Inflammatory macrophage treated with lipopolysaccharide for 1 hour (primary cell): ENCODE measurements around the gene GLDN.

ENCODE experiments used
- DNase-seq, 2 donors: peaks; one replicate each; pipeline ENCODE4 v3.0.0-alpha.2; 2020 to 2022

GLDN gene

GRCh38 chr15:51341366-51342226, at the start of gene GLDN:
Gene GLDN, plus strand, starts transcription at chr15:51341655. Its CDS starts 30 bp downstream, at chr15:51341685.
- DNase-seq: peak; percentile 35 to 62

DNA sequence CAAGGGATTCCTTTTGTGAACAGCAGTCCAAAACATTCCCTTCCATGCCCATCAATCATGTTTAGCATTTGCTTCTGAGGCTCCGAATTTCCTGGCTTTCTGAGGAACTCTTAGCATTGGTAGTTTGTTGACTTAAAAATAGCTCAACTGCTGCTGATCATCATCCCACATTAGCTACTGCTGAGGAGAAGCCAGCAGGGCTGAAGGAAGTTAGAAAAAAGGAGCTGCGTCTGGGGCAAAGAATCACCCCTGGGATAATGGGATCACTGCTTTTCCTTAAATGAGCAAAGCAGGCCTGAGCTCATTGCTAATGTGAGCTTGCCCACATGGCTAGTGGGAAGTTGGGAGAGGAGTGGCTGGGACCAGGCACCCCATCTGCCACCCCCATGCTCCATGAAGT, 42.8 kb upstream of the GLDN start:
- DNase-seq: no peak

DNA sequence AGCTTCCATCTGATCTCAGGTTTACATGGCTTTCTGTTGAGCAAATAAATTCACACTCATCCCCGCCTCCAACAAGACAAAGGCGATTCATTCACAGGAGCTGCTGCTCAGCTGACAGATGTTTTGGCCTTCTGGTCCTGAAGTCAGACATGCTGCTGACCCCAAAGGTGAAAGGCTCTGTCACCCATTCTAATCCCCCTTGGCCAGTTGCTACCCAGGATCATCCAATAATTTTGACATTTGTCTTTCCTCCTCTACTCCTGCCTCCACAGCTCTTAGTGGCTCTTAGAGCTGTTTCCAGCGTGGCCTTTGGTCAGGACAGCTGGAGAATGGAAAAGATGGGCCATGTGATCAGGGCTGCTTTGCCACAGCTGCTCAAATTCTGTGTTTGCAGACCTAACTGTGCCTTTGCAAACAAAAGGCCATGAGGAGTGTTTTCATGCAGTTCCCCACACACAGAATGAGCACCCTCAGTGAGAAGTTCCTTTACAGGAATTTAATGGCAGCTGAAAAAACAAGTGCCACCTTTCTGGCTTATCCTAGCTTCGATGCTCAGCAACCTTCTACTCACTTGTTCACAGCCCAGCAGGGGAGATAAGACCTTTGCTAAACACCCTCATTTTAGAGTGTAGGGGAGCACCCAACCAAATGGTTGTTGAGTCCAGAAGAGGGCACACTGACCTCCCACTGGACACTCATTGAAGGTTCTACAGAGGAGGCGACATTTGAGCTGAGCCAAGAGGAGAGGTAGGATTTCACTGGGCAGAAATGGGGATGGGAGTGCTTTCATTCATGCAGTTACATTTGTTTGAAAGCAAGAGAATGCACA, 42.1 kb upstream of the GLDN start:
- DNase-seq: no peak

- DNase-seq: no peak
Measured at GRCh38 chr15:51302480-51302879, 39.0 kb upstream of the GLDN start.

- no peak for DNase-seq
Measured at GRCh38 chr15:51303462-51303980, 37.9 kb upstream of the GLDN start.

DNA sequence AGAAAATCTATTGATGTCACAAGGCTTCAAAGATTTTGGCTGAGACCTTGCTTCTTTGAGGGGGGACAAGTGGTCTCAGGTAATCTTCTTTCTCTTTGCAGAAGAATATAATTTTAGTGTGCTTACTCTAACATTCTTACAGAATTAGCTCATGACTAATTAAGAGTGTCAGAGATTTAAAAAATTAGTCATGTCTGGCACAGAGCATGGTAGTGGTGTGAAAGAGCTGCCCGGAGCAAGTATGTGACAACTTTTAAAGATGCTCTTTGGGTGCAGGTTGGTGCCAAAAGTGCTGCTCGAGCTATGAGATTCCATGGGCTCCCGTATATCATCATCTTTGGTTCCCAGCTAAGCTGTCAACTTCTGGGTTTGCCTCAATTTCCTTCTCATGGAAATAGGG, 34.1 kb upstream of the GLDN start:
- DNase-seq: no peak

GRCh38 chr15:51307811-51308210, 33.6 kb upstream of the GLDN start:
- DNase-seq: no peak

- no peak for DNase-seq
Measured at GRCh38 chr15:51310064-51310463, 31.4 kb upstream of the GLDN start.

- no peak for DNase-seq
Measured at GRCh38 chr15:51311510-51311909, 29.9 kb upstream of the GLDN start.

- no peak for DNase-seq
Measured at GRCh38 chr15:51312166-51313073, 29.0 kb upstream of the GLDN start.

DNA sequence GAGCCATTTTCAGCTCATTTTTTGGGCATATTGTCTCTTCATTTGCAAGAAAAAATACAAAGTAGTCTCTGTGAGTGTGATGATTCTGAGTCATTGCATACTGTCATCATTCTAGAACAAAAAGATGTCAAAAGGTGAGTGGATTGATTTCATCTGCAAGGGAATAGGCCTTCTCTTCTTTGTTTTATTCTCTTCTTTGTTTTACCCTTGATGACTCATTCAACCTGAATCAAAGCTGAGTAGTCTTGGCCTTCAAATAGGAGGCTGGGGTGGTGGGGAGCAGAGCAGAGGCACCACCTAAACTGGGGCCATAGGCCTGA, 28.4 kb upstream of the GLDN start:
- no peak for DNase-seq

DNA sequence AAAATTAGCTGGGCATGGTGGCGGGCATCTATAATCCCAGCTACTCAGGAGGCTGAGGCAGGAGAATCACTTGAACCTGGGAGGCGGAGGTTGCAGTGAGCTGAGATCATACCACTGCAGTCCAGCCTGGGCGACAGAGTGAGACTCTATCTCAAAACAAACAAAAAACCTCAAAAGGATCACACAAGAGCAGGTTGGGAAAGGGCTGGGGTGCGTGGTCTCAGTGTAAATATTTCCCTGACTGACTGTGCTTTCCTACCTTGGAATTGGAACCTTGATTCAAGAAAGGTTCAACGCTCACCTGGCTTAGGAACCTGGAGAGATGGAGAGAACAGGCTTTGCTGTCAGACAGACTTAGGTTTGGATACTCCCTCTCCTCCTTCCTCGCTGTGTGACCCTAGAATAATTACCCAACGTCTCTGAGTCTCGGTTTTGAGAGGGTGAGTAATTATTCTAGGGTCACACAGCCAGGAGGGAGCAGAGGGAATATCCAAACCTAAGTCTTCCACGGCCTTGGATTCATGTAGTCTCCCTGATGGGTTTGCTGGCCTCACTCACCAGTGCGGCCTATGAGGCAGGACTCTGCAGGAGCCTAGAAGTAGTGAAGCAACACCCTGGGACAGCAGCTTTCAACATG, 27.7 kb upstream of the GLDN start:
- DNase-seq: no peak

- no peak for DNase-seq
Measured at GRCh38 chr15:51314391-51315337, 26.8 kb upstream of the GLDN start.

DNA sequence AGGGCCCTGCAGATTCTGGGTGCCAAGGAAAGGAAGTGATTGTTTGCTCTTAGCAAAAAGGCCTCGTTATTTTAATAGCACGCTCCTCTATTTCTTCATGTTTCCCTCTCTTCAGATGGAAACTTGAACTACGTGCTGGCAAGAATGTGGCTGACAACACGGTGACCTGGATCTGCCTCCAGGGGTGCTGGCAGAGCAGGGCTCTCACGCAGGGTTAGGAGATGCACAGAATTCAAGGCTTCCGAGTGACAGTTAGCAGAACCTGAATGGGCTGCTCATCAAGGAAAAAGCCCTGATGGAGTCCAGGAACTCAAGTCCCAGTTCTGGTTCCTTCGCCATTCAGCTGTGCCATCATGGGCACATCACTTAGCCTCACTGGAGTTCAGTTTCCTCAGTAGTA, 25.7 kb upstream of the GLDN start:
- DNase-seq: no peak

GRCh38 chr15:51316636-51317035, 24.8 kb upstream of the GLDN start:
- no peak for DNase-seq

DNA sequence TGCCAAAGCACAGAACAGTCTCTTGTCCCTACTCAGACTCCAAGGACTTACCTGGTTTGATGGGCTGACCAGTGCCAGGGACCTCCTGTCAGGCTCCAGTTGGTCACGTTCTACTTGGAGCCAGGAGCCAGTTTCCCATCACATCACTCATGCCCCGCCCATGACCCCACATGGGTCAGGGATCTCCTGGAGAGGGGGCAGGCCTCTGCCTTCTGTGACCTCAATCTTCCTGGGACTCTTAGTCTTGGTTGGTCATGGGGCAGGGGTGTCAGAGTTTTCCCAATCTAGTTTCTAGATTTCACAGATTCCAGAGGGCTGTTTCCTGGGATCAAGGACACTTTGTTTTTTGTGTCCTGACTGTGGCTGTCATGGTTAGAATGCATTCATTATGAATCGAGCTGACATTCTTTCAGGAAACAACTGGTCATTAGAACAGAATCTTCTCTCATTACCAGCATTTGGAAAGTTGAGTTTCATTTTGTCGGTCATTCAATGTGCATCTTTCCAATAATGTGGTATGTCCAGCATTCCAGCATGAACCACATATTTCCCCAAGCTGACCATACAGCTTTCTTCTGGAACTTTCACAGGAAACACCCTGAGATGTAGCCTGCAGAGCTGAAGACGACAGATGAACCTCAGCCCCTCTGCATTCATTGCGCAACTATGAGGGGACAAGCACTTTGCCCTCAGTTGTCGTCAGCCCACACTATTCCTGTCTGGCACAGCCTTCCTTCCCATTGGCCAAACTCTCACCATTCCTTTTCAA, 22.9 kb upstream of the GLDN start:
- no peak for DNase-seq

DNA sequence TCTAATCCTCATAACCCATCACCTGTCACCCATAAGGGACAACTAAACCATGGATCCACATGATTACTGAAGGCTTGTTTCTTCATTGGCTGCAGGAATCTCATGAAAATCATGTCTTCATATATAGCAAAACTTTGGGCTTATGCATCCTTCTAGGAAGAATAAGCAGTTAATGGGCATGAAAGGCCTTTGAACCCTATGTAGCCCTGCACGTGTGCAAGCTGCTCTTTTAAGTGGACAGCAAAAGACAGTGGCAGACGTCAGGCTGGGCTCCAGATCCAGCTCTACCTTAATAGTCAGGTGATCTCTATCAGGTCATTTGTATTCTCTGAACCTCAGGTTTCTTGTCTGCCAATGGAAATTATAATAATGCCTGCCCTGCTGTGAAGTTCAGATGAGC, 21.9 kb upstream of the GLDN start:
- DNase-seq: no peak

DNA sequence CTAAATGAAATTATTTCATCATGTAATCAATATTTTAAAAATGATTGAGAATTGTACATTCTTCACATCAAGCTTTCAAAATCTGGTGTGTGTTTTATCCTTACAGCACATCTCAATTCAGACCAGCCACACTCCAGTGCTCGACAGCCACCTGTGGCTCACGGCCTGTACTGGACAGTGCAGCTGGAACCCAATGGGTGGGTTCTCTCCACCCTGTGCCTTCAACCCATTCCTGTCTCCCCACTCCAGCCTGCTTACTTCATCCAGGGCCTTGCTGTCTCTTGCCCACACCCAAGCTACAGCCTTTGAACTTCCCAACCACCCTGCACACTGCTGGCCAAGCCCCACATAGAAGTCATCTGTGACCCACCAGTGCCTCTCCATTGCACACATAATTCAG, 20.6 kb upstream of the GLDN start:
- no peak for DNase-seq

GRCh38 chr15:51321316-51321715, 20.1 kb upstream of the GLDN start:
- no peak for DNase-seq

DNA sequence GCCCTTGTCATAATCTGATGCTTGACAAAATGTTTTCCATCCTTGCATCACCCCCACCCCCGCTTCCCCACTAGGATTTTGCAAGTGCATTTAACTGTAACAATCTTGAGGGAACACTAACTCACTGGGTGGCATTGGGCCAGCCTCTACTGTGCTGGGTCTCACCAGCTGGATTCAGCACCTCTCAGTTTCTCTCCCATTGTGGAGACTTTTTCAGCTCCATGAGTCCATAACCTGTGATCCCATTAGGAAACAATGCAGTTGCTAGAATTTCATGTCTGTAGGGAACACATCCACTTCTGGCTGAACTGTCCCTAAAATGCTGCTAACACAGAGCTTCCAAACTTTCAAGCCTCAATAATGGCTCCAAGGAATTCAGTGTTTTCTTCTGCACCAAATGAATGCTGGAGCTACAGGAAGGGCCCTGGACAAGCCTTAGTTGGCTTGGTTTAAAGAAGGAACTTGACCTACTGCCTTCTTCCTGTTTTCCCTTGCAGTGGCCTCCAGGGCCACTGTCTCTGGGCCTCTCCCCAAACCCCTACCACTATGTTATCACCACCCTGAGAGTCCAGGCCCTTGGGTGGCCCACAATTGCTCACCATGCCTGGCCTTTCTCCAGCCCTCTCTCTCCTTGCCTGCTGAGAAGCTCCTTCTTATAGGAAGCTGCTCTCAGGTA, 18.7 kb upstream of the GLDN start:
- peak; percentile 87 to 97 for DNase-seq
